ENCODE results near the gene HSPB8.
"Not testable (repeated sequence)": the region's sequence is repeated elsewhere in the genome, so short reads cannot be mapped to it uniquely, and the experiment has no call there.

Gene HSPB8

GRCh38 chr12:119207063-119207560 is 28.4 kb downstream of the HSPB8 start:
- no peak for DNase-seq

- DNase-seq = no peak
Measured at GRCh38 chr12:119208626-119209061, 29.9 kb downstream of the HSPB8 start.

- no peak for DNase-seq
Measured at GRCh38 chr12:119211884-119212283, 33.2 kb downstream of the HSPB8 start.

- DNase-seq = no peak
Measured at GRCh38 chr12:119216084-119216483, 37.4 kb downstream of the HSPB8 start.

GRCh38 chr12:119218875-119219274 is 40.1 kb downstream of the HSPB8 start:
- DNase-seq = not testable (repeated sequence)

GRCh38 chr12:119222222-119222951 is 43.7 kb downstream of the HSPB8 start:
- DNase-seq = no peak

GRCh38 chr12:119225454-119225853 is 46.7 kb downstream of the HSPB8 start:
- no peak for DNase-seq

GRCh38 chr12:119227292-119227691 is 48.6 kb downstream of the HSPB8 start:
- DNase-seq = no peak

- DNase-seq = no peak
Measured at GRCh38 chr12:119229205-119229604, 50.5 kb downstream of the HSPB8 start.

- no peak for DNase-seq
Measured at GRCh38 chr12:119229837-119230236, 51.1 kb downstream of the HSPB8 start.

GRCh38 chr12:119230807-119231206 is 52.1 kb downstream of the HSPB8 start:
- no peak for DNase-seq

- no peak for DNase-seq
Measured at GRCh38 chr12:119231774-119232173, 53.0 kb downstream of the HSPB8 start.

- no peak for DNase-seq
Measured at GRCh38 chr12:119235197-119235751, 56.5 kb downstream of the HSPB8 start.

GRCh38 chr12:119236372-119236771 is 57.6 kb downstream of the HSPB8 start:
- no peak for DNase-seq

GRCh38 chr12:119239040-119239439 is 60.3 kb downstream of the HSPB8 start:
- no peak for DNase-seq

GRCh38 chr12:119241049-119241448 is 62.3 kb downstream of the HSPB8 start:
- DNase-seq = no peak

GRCh38 chr12:119241580-119242169 is 62.9 kb downstream of the HSPB8 start:
- DNase-seq = no peak
